Activated CD4-positive, alpha-beta memory T cell treated with anti-CD3 and anti-CD28 coated beads, Interleukin-2, amount 10 ng/mL, durations not matched to agents 7 days and 5 days (primary cell): ENCODE measurements around the gene MGA. TPM values are rescaled to one million over a fixed set of nuclear protein-coding genes. Genes with fewer than 3 reads are reported as not detected.

ENCODE experiments used
- CTCF ChIA-PET: fragments of 350-600 bp; sonication (Branson Sonifier 250); formaldehyde crosslinking; loops from one replicate; lab custom pipeline; 2021; ENCODE audit warnings: antibody characterized with exemption, inconsistent platforms; lab: Charles Lee
- POLR2A ChIA-PET: fragments of 350-600 bp; sonication (Branson Sonifier 250); formaldehyde crosslinking; loops from one replicate; lab custom pipeline; 2021; ENCODE audit warnings: antibody characterized with exemption; lab: Charles Lee
- DNase-seq: peaks from one replicate; pipeline ENCODE4 v3.0.0-alpha.2; 2020
- H3K27ac Mint-ChIP-seq: one replicate; pipeline ENCODE4 v1.8.0; 2021; ENCODE audit warnings: mild to moderate bottlenecking, mixed read lengths
- H3K27me3 Mint-ChIP-seq: one replicate; pipeline ENCODE4 v1.8.0; 2021; ENCODE audit warnings: mixed read lengths
- H3K36me3 Mint-ChIP-seq: one replicate; pipeline ENCODE4 v1.8.0; 2021; ENCODE audit warnings: low read depth, mixed read lengths
- H3K4me1 Mint-ChIP-seq: one replicate; pipeline ENCODE4 v1.8.0; 2021; ENCODE audit warnings: mixed read lengths
- H3K4me3 Mint-ChIP-seq: one replicate; pipeline ENCODE4 v1.8.0; 2021; ENCODE audit warnings: mild to moderate bottlenecking, mixed read lengths
- H3K9me3 Mint-ChIP-seq: one replicate; pipeline ENCODE4 v1.8.0; 2021; ENCODE audit warnings: mixed read lengths
- total RNA-seq, 2 experiments: library from RNA; stranded (reverse); gene quantifications; one replicate each; pipeline ENCODE4 v1.2.3, GENCODE V29; 2021

The MGA gene
- total RNA-seq, 2 experiments from 2014 or later, result 28.2 to 30.3 TPM

DNA sequence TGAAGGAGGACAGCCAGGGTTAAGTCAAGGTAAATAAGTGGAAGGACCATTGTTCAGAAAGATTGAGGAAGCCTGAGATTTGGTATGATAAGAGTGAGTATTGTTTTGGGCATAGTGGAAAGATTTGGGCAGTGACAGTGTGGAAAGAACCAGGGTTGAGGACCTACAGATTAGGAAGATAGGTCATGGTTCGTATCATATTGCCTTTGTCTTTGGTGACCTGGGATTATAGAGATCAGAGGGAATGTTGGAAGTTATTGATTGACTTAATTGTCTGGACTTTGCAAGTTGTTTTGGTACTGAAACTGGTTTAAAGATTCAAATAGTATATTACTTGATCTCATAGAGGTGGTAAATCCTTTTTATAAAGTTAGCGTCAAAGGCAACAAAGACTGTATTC is 23.1 kb upstream of the MGA start:
- no peaks in the 10 kb centered on the region for H3K9me3 Mint-ChIP-seq
- H3K4me3 Mint-ChIP-seq, result no peak overlapping the region
- DNase-seq, result no peak
- ChIA-PET POLR2A (no interaction called here), CTCF (no interaction called here)
- peaks cover 4% of the 10 kb centered on the region for H3K4me1 Mint-ChIP-seq
- no peaks in the 10 kb centered on the region for H3K27me3 Mint-ChIP-seq
- no peak overlapping the region for H3K27ac Mint-ChIP-seq
- H3K36me3 Mint-ChIP-seq, result no peaks in the 10 kb centered on the region

DNA sequence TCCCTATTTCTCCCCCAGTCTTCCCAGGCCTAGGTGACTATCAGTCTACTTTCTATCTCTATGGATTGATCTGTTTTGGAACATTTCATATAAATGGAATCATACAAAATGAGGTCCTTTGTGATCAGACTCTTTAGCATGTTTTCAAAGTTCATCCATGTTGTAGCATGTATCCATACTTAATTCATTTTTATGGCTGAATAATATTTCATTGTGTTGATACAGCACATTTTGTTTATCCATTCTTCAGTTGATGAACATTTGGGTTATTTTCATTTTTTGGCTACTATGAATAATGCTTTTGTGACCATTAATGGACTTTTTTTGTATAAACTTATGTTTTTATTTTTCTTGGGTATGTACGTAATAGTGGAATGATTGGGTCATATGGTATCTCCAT is 19.2 kb upstream of the MGA start:
- H3K27ac Mint-ChIP-seq, result no peak overlapping the region
- H3K4me1 Mint-ChIP-seq, result no peaks in the 10 kb centered on the region
- CTCF ChIA-PET, result no interaction called here
- H3K4me3 Mint-ChIP-seq, result no peak overlapping the region
- no peaks in the 10 kb centered on the region for H3K27me3 Mint-ChIP-seq
- no peaks in the 10 kb centered on the region for H3K9me3 Mint-ChIP-seq
- POLR2A ChIA-PET, result no interaction called here
- DNase-seq, result no peak
- no peaks in the 10 kb centered on the region for H3K36me3 Mint-ChIP-seq

DNA sequence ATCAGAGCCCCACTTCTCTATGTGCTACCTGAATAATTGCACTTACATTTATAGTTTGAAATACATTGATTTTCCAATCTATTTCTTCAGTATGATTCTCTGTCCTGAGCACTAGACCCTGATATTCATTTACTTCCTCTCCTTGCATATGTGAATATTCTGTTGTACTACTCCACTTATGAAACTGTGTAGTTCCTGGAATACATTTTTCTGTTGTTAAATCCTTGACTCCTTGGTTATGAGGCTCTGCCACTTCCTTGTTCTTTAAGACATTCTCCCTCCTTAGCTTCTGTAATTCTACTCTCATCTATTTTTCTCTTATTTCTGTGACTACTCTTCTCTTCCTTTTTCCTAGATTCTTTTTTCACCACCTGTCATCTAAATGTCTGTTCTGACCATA is 12.9 kb upstream of the MGA start:
- ChIA-PET CTCF (interaction anchor here (1.1 kb wide), 1 partner anchor 28 kb away, joined by 6 read pairs; no protein-coding TSS in a partner anchor), POLR2A (no interaction called here)
- H3K9me3 Mint-ChIP-seq, result peaks cover 3% of the 10 kb centered on the region
- no peak overlapping the region for H3K4me3 Mint-ChIP-seq
- H3K27ac Mint-ChIP-seq, result no peak overlapping the region
- peaks cover 6% of the 10 kb centered on the region for H3K27me3 Mint-ChIP-seq
- no peak for DNase-seq
- no peaks in the 10 kb centered on the region for H3K36me3 Mint-ChIP-seq
- H3K4me1 Mint-ChIP-seq, result no peaks in the 10 kb centered on the region

DNA sequence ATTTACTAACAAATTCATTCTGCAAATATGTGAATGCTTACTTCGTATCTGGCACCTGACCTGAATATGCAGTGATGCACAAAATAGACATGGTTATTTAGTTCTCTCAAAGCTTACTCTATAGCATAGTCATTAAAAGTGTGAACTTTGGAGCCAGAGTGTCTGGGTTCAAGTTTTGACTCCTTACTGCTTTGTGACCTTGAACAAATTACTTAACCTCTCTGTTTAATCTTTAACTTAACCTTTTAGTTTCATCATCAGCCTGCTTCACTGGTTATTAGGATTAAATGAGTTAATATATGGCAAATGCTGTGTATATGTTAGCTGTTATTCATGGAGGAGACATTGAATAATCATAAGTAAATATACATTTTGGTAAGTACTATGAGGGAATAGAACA is 12.1 kb upstream of the MGA start:
- Mint-ChIP-seq H3K27ac (no peak overlapping the region), H3K4me3 (no peak overlapping the region), H3K4me1 (no peaks in the 10 kb centered on the region), H3K36me3 (no peaks in the 10 kb centered on the region), H3K9me3 (peaks cover 3% of the 10 kb centered on the region), H3K27me3 (peaks cover 6% of the 10 kb centered on the region)
- DNase-seq, result no peak
- ChIA-PET POLR2A (no interaction called here), CTCF (interaction anchor here (1.1 kb wide), 1 partner anchor 27 kb away, joined by 6 read pairs; no protein-coding TSS in a partner anchor)

DNA sequence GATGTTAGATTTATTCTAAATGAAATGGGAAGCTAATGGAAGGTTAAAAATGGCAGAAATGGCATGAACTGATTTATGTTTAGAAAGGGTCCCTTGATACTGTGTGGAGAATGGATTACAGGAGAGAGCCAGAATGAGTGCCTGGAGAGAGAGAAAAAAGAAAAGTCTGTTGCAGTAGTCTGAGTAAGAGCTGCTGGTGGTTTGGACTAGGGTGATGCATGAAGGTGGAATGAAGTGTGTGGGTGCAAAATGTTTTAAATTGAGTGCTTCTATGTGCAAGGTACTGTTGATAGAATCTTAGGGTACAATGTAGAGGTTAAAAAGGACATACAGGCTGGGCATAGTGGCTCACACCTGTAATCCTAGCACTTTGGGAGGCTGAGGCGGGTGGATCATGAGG is 11.4 kb upstream of the MGA start:
- Mint-ChIP-seq H3K9me3 (peaks cover 3% of the 10 kb centered on the region), H3K27me3 (peaks cover 6% of the 10 kb centered on the region), H3K36me3 (no peaks in the 10 kb centered on the region), H3K4me3 (no peak overlapping the region), H3K27ac (no peak overlapping the region), H3K4me1 (no peaks in the 10 kb centered on the region)
- CTCF ChIA-PET, result no interaction called here
- POLR2A ChIA-PET, result interaction anchor here (0.6 kb wide), 1 partner anchor 276 kb away, joined by 3 read pairs; no protein-coding TSS in a partner anchor
- DNase-seq, result no peak

DNA sequence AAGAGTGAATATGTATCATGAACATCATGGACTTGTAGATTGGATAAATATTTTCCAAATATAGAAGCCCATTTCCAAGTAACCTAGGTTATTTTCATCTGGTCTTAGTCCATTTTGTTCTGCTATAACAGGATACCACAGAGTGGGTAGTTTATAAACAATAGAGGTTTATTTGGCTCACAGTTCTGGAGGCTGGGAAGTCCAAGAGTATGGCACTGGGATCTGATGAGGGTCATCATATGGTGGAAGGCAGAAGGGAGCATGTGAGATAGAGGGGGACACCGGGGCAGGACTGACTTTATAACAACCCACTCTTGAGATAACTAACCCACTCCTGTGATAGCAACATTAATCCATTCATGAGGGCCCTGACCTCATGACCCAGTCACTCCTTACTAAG is 9.4 kb upstream of the MGA start:
- CTCF ChIA-PET, result no interaction called here
- Mint-ChIP-seq H3K4me1 (no peaks in the 10 kb centered on the region), H3K36me3 (no peaks in the 10 kb centered on the region), H3K27me3 (peaks cover 6% of the 10 kb centered on the region), H3K9me3 (peaks cover 3% of the 10 kb centered on the region), H3K27ac (no peak overlapping the region), H3K4me3 (no peak overlapping the region)
- DNase-seq, result no peak
- POLR2A ChIA-PET, result no interaction called here

DNA sequence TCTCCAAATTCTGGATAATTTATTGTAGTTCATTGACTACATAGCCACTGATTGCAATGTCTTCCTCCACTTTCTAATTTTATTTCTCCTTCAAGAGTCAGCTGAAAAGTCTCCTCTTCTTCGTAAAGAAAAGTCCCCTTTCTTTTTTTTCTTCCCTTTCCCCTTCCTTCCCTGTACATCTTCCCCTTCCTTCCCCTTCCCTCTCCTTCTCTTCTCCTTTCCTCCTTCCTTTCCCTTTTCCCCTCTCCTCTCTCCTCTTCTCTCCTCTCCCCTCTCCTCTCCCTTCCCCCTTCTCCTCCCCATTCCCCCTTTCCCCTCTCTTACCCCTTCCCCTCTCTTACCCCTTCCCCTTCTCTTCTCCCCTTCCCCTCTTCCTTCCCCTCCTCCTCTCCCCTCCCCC is 8.8 kb upstream of the MGA start:
- no peak overlapping the region for H3K4me3 Mint-ChIP-seq
- peaks cover 3% of the 10 kb centered on the region for H3K9me3 Mint-ChIP-seq
- no peaks in the 10 kb centered on the region for H3K4me1 Mint-ChIP-seq
- no peak for DNase-seq
- no peak overlapping the region for H3K27ac Mint-ChIP-seq
- CTCF ChIA-PET, result no interaction called here
- POLR2A ChIA-PET, result interaction anchor here (1.5 kb wide), 1 partner anchor 9 kb away, joined by 4 read pairs; the partner anchor contains the start of gene MGA
- H3K36me3 Mint-ChIP-seq, result no peaks in the 10 kb centered on the region
- peaks cover 6% of the 10 kb centered on the region for H3K27me3 Mint-ChIP-seq

DNA sequence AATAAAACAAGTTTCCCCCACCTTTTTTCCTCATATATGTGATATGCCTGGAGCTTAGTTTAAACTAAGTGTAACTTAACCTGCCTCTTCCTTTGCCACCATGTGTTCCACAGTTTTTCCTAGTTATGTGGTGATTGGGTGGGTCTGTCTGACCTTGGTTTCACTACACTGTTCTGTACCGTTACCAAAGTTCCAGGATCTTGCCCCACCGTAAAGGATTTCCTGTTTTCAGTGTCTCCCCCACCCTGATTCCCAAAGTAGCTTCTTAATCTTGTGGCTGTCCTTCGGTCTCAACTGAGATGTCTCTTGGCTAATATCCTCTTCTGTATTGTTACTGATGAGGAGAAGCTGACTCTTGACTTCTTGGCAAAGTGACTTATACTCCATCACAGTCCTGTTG is 6.4 kb upstream of the MGA start:
- H3K27ac Mint-ChIP-seq, result no peak overlapping the region
- H3K4me3 Mint-ChIP-seq, result no peak overlapping the region
- H3K36me3 Mint-ChIP-seq, result no peaks in the 10 kb centered on the region
- peaks cover 17% of the 10 kb centered on the region for H3K27me3 Mint-ChIP-seq
- ChIA-PET CTCF (interaction anchor here (0.5 to 0.7 kb wide), 2 partner anchors 41 to 45 kb away, joined by 3 to 4 read pairs; no protein-coding TSS in a partner anchor), POLR2A (no interaction called here)
- H3K9me3 Mint-ChIP-seq, result peaks cover 3% of the 10 kb centered on the region
- H3K4me1 Mint-ChIP-seq, result no peaks in the 10 kb centered on the region
- DNase-seq, result no peak

DNA sequence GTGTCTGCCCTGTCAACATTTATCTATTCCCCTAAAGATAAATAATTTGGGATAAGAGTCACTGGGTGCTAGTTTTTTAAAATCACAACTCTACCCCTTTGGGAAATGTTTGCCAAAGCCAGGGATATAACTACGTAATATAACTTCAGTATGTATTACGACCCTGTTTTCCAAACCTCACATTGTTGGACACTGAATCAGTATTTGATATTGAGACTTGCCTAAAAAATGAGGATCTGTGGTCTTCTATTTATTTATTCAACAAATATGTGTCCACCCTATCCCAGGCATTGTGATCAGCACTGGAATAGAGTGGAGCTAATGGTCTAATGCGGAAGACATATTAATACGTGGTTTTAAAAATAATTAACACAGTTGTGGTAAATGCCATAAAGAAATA is 4.5 kb upstream of the MGA start:
- H3K9me3 Mint-ChIP-seq, result peaks cover 5% of the 10 kb centered on the region
- CTCF ChIA-PET, result no interaction called here
- H3K36me3 Mint-ChIP-seq, result peaks cover 9% of the 10 kb centered on the region

DNA sequence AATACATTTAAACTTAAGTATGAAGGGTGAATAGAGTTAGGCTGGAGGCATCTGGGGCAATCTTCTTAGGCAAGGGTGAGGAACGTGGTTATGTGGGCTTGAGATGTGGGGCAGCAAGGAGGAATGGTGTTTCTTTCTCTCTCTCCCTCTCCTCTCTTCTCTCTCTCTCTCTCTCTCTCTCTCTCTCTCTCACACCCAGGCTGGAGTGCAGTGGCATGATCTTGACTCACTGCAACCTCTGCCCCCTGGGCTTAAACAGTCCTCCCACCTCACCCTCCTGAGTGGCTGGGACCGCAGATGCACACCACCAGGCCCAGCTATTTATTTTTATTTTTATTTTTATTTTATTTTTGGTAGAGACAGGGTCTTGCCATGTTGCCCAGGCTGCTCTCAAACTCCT is 4.0 kb upstream of the MGA start:
- Mint-ChIP-seq H3K27me3 (peaks cover 23% of the 10 kb centered on the region), H3K36me3 (peaks cover 12% of the 10 kb centered on the region), H3K9me3 (peaks cover 2% of the 10 kb centered on the region), H3K4me3 (no peak overlapping the region), H3K27ac (no peak overlapping the region), H3K4me1 (peaks cover 18% of the 10 kb centered on the region)
- ChIA-PET CTCF (no interaction called here), POLR2A (no interaction called here)
- no peak for DNase-seq

More for the DNA sequence above, 4.5 kb upstream of the MGA start:
- Mint-ChIP-seq H3K27ac (no peak overlapping the region), H3K4me1 (peaks cover 14% of the 10 kb centered on the region), H3K27me3 (peaks cover 25% of the 10 kb centered on the region), H3K4me3 (no peak overlapping the region)
- POLR2A ChIA-PET, result no interaction called here
- DNase-seq, result no peak

DNA sequence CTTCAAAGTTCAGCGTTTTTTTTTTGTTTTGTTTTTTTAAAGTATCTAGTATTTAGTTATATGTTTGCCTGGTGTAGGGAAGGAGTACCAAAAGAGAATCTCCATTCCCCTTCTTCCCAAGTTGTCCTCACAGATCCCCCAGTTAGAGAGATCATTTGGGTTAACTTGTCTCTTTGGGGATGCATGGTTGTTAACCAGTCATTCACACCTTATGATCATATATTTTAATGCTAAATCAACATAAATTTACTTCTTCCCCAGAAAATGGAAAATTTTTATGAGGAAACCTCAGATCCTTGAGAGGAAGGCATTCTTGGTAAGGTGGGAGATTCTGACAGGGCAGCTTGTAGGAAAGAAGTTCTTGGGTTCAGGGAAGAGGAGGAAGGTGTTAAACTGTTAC is 1.5 kb upstream of the MGA start:
- DNase-seq, result no peak
- ChIA-PET POLR2A (no interaction called here), CTCF (interaction anchor here (0.6 kb wide), 1 partner anchor 58 kb away, joined by 3 read pairs; no protein-coding TSS in a partner anchor)
- peaks cover 23% of the 10 kb centered on the region for H3K27me3 Mint-ChIP-seq
- H3K4me1 Mint-ChIP-seq, result peaks cover 34% of the 10 kb centered on the region
- no peak overlapping the region for H3K27ac Mint-ChIP-seq
- H3K4me3 Mint-ChIP-seq, result no peak overlapping the region
- peaks cover 2% of the 10 kb centered on the region for H3K9me3 Mint-ChIP-seq
- peaks cover 12% of the 10 kb centered on the region for H3K36me3 Mint-ChIP-seq

DNA sequence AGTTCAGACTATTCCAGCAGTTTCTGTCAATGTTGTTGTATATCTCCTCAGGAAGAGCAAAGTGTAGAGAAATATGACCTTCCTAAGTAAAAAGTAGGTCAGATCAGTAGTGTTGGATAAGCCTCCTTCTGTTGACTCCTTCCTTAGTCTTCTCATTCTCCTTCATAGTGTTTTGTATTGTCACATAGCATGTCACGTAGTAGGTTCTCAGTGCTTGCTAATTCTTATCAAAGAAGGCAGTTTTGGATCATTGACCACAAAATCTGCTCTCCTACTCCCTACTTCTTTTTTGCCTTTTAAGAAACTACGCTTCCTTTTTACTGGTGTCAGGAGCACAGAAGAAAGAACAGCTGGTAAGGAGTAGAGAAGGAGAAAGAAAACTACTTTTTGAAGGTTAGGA is 1.0 kb upstream of the MGA start:
- CTCF ChIA-PET, result interaction anchor here (1.4 kb wide), 1 partner anchor 55 kb away, joined by 3 read pairs; no protein-coding TSS in a partner anchor
- POLR2A ChIA-PET, result interaction anchor here (1.5 to 3.2 kb wide), 2 partner anchors 31 to 38 kb away, joined by 5 to 22 read pairs; no protein-coding TSS in a partner anchor
- DNase-seq, result no peak
- H3K27ac Mint-ChIP-seq, result no peak overlapping the region
- H3K27me3 Mint-ChIP-seq, result peaks cover 23% of the 10 kb centered on the region
- peaks cover 12% of the 10 kb centered on the region for H3K36me3 Mint-ChIP-seq
- H3K4me1 Mint-ChIP-seq, result peaks cover 34% of the 10 kb centered on the region
- no peak overlapping the region for H3K4me3 Mint-ChIP-seq
- peaks cover 2% of the 10 kb centered on the region for H3K9me3 Mint-ChIP-seq

DNA sequence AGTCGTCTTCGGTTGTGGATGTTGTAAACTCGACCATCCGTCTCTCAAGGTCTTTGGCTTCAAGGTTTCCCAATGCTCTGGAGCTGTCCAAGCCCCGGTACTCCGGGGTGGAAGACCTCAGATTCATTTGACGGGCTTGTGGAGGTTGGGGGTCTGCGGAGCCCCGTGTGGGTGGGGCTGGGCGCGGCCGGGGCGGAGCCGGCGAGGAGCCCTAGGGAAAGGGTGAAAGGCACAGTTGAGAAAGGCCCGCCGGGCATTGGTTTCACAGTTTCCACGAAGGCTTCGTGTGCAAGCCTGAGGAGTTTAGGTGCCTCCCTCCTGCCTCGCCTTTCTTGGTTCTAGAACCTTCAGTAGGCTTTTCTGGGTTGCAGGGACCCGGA is 360 bp upstream of the MGA start:
- Mint-ChIP-seq H3K9me3 (peaks cover 2% of the 10 kb centered on the region), H3K4me1 (peaks cover 34% of the 10 kb centered on the region), H3K27me3 (peaks cover 23% of the 10 kb centered on the region), H3K27ac (peak overlapping the region; percentile 89), H3K4me3 (peak overlapping the region; percentile 89), H3K36me3 (peaks cover 12% of the 10 kb centered on the region)
- ChIA-PET POLR2A (interaction anchor here (1.0 to 3.2 kb wide), 9 partner anchors 9 to 327 kb away, joined by 3 to 22 read pairs (median 5); partner anchors contain the start of genes MAPKBP1, NUSAP1 and OIP5), CTCF (interaction anchor here (0.6 to 1.4 kb wide), 4 partner anchors 31 to 115 kb away, joined by 3 to 4 read pairs (median 3); no protein-coding TSS in a partner anchor)
- DNase-seq, result no peak

DNA sequence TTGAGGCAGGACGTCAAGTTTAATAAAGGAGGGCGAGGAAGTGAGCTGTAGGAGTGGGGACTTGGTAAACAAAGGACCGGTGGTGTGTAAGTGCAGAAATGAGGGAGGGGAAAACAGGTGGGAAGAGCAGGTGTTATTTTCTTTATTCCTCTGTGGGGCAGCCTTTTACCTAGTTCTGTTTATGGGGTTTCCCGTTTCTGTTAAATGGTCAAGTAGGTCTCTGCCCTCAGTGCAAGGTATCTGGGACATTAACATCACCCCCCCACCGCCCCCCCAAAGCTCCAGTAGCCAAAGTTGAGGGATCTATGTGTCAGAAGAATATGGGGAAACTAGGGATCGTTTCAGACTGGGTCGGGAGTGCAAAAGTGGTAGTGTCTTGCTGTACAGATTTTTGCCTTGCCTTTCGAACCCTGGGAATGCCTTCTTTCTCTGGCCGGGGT is 893 bp downstream of the MGA start:
- peak overlapping the region; percentile 89 for H3K27ac Mint-ChIP-seq
- H3K4me3 Mint-ChIP-seq, result peak overlapping the region; percentile 89
- peaks cover 2% of the 10 kb centered on the region for H3K9me3 Mint-ChIP-seq
- peaks cover 34% of the 10 kb centered on the region for H3K4me1 Mint-ChIP-seq
- peaks cover 12% of the 10 kb centered on the region for H3K36me3 Mint-ChIP-seq
- ChIA-PET CTCF (no interaction called here), POLR2A (interaction anchor here (0.7 to 3.2 kb wide), 11 partner anchors 8 to 276 kb away, joined by 3 to 22 read pairs (median 4); partner anchors contain the start of gene MAPKBP1)
- peaks cover 23% of the 10 kb centered on the region for H3K27me3 Mint-ChIP-seq
- no peak for DNase-seq
